Upper lobe of left lung (tissue), 6 donors: ENCODE results near the gene ARHGAP15. TPM values are rescaled to one million over a fixed set of nuclear protein-coding genes. Genes with fewer than 3 reads are reported as not detected.

Experiments
- ATAC-seq, 2 donors: fragments of 200-7000 bp; cut with Tn5 transposase; one replicate each; pipeline ENCODE4 v1.9.1; 2022; ENCODE audit warnings: mild to moderate bottlenecking in 2 of 2, moderate library complexity in 2 of 2; ENCODE audit not compliant: low FRiP score in 2 of 2
- DNase-seq, 2 donors: peaks; one replicate each; pipeline ENCODE4 v3.0.0-alpha.2; 2019 to 2020
- H3K27ac ChIP-seq, 4 donors: fragments of 200-600 bp; sonication (generic); one replicate each; pipeline ENCODE4 v1.5.1; 2016 to 2019
- H3K27me3 ChIP-seq, 4 donors: fragments of 200-600 bp; sonication (generic); one replicate each; pipeline ENCODE4 v1.5.1; 2017 to 2019
- H3K36me3 ChIP-seq, 4 donors: fragments of 200-600 bp; sonication (generic); one replicate each; pipeline ENCODE4 v1.5.1; 2016 to 2019
- H3K4me1 ChIP-seq, 4 donors: fragments of 200-600 bp; sonication (generic); one replicate each; pipeline ENCODE4 v1.5.1; 2018 to 2019
- H3K4me3 ChIP-seq, 4 donors: fragments of 200-600 bp; sonication (generic); one replicate each; pipeline ENCODE4 v1.5.1; 2017 to 2019; ENCODE audit warnings: mild to moderate bottlenecking in 2 of 4, moderate library complexity in 1 of 4
- H3K9me3 ChIP-seq, 4 donors: fragments of 200-600 bp; sonication (generic); one replicate each; pipeline ENCODE4 v1.5.1; 2018 to 2019
- CTCF ChIP-seq, 6 experiments: fragments of 450-650 bp in 4 of 6; fragments of 200-600 bp in 2 of 6; sonication (generic) in 2 of 6; IDR thresholded peaks; one replicate each; pipeline ENCODE4 v1.5.1; 2016 to 2019; ENCODE audit warnings: antibody characterized with exemption in 6 of 6
- EP300 ChIP-seq, 4 donors: sonication (generic); formaldehyde crosslinking; IDR thresholded peaks; one replicate each; pipeline ENCODE4 v1.5.1; 2017; ENCODE audit warnings: antibody characterized with exemption in 4 of 4, control low read depth in 2 of 4
- POLR2A ChIP-seq, 4 donors: fragments of 450-650 bp; IDR thresholded peaks; one replicate each; pipeline ENCODE4 v1.5.1; 2016 to 2017; ENCODE audit warnings: antibody characterized with exemption in 4 of 4, mild to moderate bottlenecking in 2 of 4
- POLR2AphosphoS5 ChIP-seq, 2 donors: sonication (generic); formaldehyde crosslinking; IDR thresholded peaks; one replicate each; pipeline ENCODE4 v1.5.1; 2017; ENCODE audit warnings: antibody characterized with exemption in 2 of 2
- WGBS, 2 donors: methylation state at CpG; one replicate each; pipeline ENCODE4 v1.1.5; 2017 to 2018; 5-methylcytosine and 5-hydroxymethylcytosine counted together
- total RNA-seq, 6 donors: library from RNA; depleted of rRNA in 4 of 6; stranded (reverse); fragments of >200 nt in 4 of 6; gene quantifications; one replicate each; pipeline versions ENCODE4 v1.1.0 to v1.2.1, GENCODE V29; 2016 to 2021
- donor health status: DM: no; HTN: no; CAD: no; lungs with moderate emphysema.
- donor health status: DM: no; HTN: yes; CAD: no; lungs with severe emphysema.

The ARHGAP15 gene
- total RNA-seq, 6 donors from 2014 or later = 11.9 to 57.6 (median 17.5) TPM

GRCh38 chr2:143354050-143354750 lies 225.0 kb downstream of the ARHGAP15 start:
- ATAC-seq = no peak

GRCh38 chr2:143355870-143356269 lies 226.7 kb downstream of the ARHGAP15 start:
- WGBS, 2 donors = 80 to 87% methylated on average over 6 of the region's 6 CpGs
- Histone ChIP-seq H3K36me3 (no peaks in the 10 kb centered on the region), H3K27me3 (no peaks in the 10 kb centered on the region), H3K9me3 (no peaks in the 10 kb centered on the region), H3K4me1 (no peaks in the 10 kb centered on the region), H3K4me3 (no peak overlapping the region), H3K27ac (no peak overlapping the region)
- no peak for DNase-seq
- TF ChIP-seq CTCF (IDR thresholded peaks at IDR 0.05) (no peak), POLR2A (IDR thresholded peaks at IDR 0.05) (no peak), EP300 (IDR thresholded peaks at IDR 0.05) (no peak), POLR2AphosphoS5 (IDR thresholded peaks at IDR 0.05) (no peak)
- ATAC-seq = no peak

More at GRCh38 chr2:143354050-143354750, 225.0 kb downstream of the ARHGAP15 start:
- no peak for DNase-seq
- Histone ChIP-seq H3K4me3 (no peak overlapping the region), H3K9me3 (no peaks in the 10 kb centered on the region), H3K27me3 (no peaks in the 10 kb centered on the region), H3K36me3 (no peaks in the 10 kb centered on the region), H3K4me1 (no peaks in the 10 kb centered on the region), H3K27ac (no peak overlapping the region)
- 90% methylated on average over 13 of the region's 13 CpGs for WGBS, 2 donors
- TF ChIP-seq POLR2AphosphoS5 (IDR thresholded peaks at IDR 0.05) = no peak
- TF ChIP-seq POLR2A (IDR thresholded peaks at IDR 0.05) = no peak
- no peak for TF ChIP-seq EP300 (IDR thresholded peaks at IDR 0.05)
- no peak for TF ChIP-seq CTCF (IDR thresholded peaks at IDR 0.05)

- Histone ChIP-seq H3K27ac (no peak overlapping the region), H3K9me3 (no peaks in the 10 kb centered on the region), H3K4me1 (no peaks in the 10 kb centered on the region), H3K4me3 (no peak overlapping the region), H3K27me3 (no peaks in the 10 kb centered on the region), H3K36me3 (no peaks in the 10 kb centered on the region)
- 79 to 91% methylated on average over 3 of the region's 3 CpGs for WGBS, 2 donors
- DNase-seq = no peak
- TF ChIP-seq CTCF (IDR thresholded peaks at IDR 0.05) (no peak), EP300 (IDR thresholded peaks at IDR 0.05) (no peak), POLR2A (IDR thresholded peaks at IDR 0.05) (no peak), POLR2AphosphoS5 (IDR thresholded peaks at IDR 0.05) (no peak)
- ATAC-seq = no peak
Measured at GRCh38 chr2:143356336-143356735, 227.1 kb downstream of the ARHGAP15 start.

- 77 to 88% methylated on average over 6 of the region's 6 CpGs for WGBS, 2 donors
- no peak for ATAC-seq
- TF ChIP-seq POLR2A (IDR thresholded peaks at IDR 0.05) (no peak), POLR2AphosphoS5 (IDR thresholded peaks at IDR 0.05) (no peak), CTCF (IDR thresholded peaks at IDR 0.05) (no peak), EP300 (IDR thresholded peaks at IDR 0.05) (no peak)
- H3K27me3 ChIP-seq = no peaks in the 10 kb centered on the region
- H3K4me3 ChIP-seq = no peak overlapping the region
- DNase-seq = no peak
- H3K27ac ChIP-seq = no peak overlapping the region
- H3K9me3 ChIP-seq = no peaks in the 10 kb centered on the region
- H3K36me3 ChIP-seq = no peaks in the 10 kb centered on the region
- H3K4me1 ChIP-seq = no peaks in the 10 kb centered on the region
Measured at GRCh38 chr2:143356736-143357446, 227.7 kb downstream of the ARHGAP15 start.
